Ovary (tissue), 9 donors: Measurements from ENCODE around the gene F2RL2. TPM values are rescaled to one million over a fixed set of nuclear protein-coding genes. Genes with fewer than 3 reads are reported as not detected.

ENCODE experiments used
- DNase-seq, 5 donors: peaks; one replicate each; pipeline ENCODE4 v3.0.0-alpha.2; 2019 to 2020
- H3K27ac ChIP-seq, 2 donors: fragments of 200-600 bp; one replicate each; pipeline versions ENCODE4 v1.5.1 to v1.8.0; 2019 to 2022
- H3K27me3 ChIP-seq: fragments of 200-600 bp; one replicate; pipeline ENCODE4 v1.8.0; 2022
- H3K36me3 ChIP-seq: fragments of 200-600 bp; sonication (generic); one replicate; pipeline ENCODE4 v1.5.1; 2019
- H3K4me1 ChIP-seq: one replicate; pipeline ENCODE4 v1.8.1; 2013; ENCODE audit warnings: mild to moderate bottlenecking, moderate library complexity; ENCODE audit not compliant: insufficient read depth
- H3K4me3 ChIP-seq: fragments of 200-600 bp; sonication (generic); one replicate; pipeline ENCODE4 v1.5.1; 2017
- H3K9me3 ChIP-seq, 2 donors: fragments of 200-600 bp in 1 of 2; sonication (generic) in 1 of 2; one replicate each; pipeline versions ENCODE4 v1.5.1 to v1.8.1; 2013 to 2019; ENCODE audit warnings: mild to moderate bottlenecking in 1 of 2, moderate library complexity in 1 of 2
- EP300 ChIP-seq: sonication (generic); formaldehyde crosslinking; IDR thresholded peaks from one replicate; pipeline ENCODE4 v1.6.1; 2017; ENCODE audit warnings: antibody characterized with exemption
- POLR2A ChIP-seq: fragments of 450-650 bp; IDR thresholded peaks from one replicate; pipeline ENCODE4 v1.6.1; 2017; ENCODE audit warnings: antibody characterized with exemption, mild to moderate bottlenecking, moderate library complexity
- WGBS, 3 donors: extraction: QIAGEN DNeasy Blood & Tissue Kit in 1 of 3; methylation state at CpG; one replicate each; pipeline versions ENCODE4 v1.1.5 to v1.1.7; 2013 to 2017; 5-methylcytosine and 5-hydroxymethylcytosine counted together
- intact Hi-C, 4 donors: fragments of 100-400 bp; cut with DNase I; formaldehyde crosslinking; loops; one replicate each; pipeline versions ENCODE4 v1.11.0 to v1.15.1; 2022 to 2023
- polyA plus RNA-seq, 2 donors: library from polyadenylated mRNA; stranded (reverse); fragments of 200-250 nt in 1 of 2; fragments of 350-450 nt in 1 of 2; fragmentation: Illumina TruSeq in 1 of 2; extraction: RNeasy Lipid Tissue Mini Kit (QIAGEN cat#74804) in 1 of 2; gene quantifications; one replicate each; pipeline ENCODE4 v1.2.3, GENCODE V29; 2013 to 2014
- total RNA-seq, 7 donors: library from RNA; depleted of rRNA in 2 of 7; stranded (reverse); fragments of >200 nt in 2 of 7; fragmentation: NEBNext Ultra II Directional in 3 of 7; extraction: Animal tissue kit (Norgen Biotek cat#: 25700) in 3 of 7; gene quantifications; one replicate each; pipeline versions ENCODE4 v1.1.0 to v1.2.4, GENCODE V29; 2016 to 2023
- TF ChIP-seq, protein P1 (sequence below), 3 donors: fragments of 450-650 bp in 2 of 3; fragments of 200-600 bp in 1 of 3; IDR thresholded peaks; one replicate each; pipeline versions ENCODE4 v1.5.1 to v1.8.0; 2016 to 2022; ENCODE audit warnings: antibody characterized with exemption in 3 of 3, mild to moderate bottlenecking in 1 of 3
- donor health status: DM: no; HTN: no; CAD: no; lungs with moderate emphysema.
- donor health status: DM: no; HTN: no; CAD: no.
- donor health status: Bipolar disorder and iron deficiency.
- donor health status: DM: yes; HTN: yes; CAD: no.
- donor health status: DM: no; HTN: no; CAD: no.
- donor health status: DM: yes; HTN: yes; CAD: no.

Gene F2RL2
- total and polyA plus RNA-seq, 9 donors = 0.06 to 0.97 (median 0.15) TPM; not detected in 4

DNA sequence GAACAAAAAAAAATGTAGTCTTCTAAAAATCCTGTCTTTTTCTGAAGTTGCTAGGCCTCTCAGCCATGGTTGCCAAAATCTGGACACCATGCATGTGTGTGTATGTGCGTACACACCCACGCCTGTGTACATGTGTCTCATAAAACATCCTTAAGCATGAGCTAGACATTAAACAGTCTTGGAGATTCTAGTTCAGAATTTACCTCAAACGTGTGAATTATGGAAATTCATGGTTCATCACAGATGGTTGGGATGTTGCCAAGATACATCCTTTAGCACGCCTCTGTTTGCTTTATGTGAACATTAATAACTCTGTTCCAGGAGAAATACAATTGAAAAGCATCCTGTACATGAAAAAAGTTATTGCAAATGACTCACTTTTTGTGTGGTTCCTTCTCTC lies 53.0 kb downstream of the F2RL2 start:
- no peak for TF ChIP-seq POLR2A
- TF ChIP-seq, protein P1, sequence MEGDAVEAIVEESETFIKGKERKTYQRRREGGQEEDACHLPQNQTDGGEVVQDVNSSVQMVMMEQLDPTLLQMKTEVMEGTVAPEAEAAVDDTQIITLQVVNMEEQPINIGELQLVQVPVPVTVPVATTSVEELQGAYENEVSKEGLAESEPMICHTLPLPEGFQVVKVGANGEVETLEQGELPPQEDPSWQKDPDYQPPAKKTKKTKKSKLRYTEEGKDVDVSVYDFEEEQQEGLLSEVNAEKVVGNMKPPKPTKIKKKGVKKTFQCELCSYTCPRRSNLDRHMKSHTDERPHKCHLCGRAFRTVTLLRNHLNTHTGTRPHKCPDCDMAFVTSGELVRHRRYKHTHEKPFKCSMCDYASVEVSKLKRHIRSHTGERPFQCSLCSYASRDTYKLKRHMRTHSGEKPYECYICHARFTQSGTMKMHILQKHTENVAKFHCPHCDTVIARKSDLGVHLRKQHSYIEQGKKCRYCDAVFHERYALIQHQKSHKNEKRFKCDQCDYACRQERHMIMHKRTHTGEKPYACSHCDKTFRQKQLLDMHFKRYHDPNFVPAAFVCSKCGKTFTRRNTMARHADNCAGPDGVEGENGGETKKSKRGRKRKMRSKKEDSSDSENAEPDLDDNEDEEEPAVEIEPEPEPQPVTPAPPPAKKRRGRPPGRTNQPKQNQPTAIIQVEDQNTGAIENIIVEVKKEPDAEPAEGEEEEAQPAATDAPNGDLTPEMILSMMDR (IDR thresholded peaks at IDR 0.05) = no peak
- TF ChIP-seq EP300 = no peak
- DNase-seq = no peak
- Histone ChIP-seq H3K27ac (no peak overlapping the region), H3K36me3 (no peaks in the 10 kb centered on the region), H3K4me3 (no peak overlapping the region), H3K4me1 (no peaks in the 10 kb centered on the region), H3K9me3 (no peaks in the 10 kb centered on the region), H3K27me3 (no peaks in the 10 kb centered on the region)
- WGBS, 3 donors = 76 to 85% (median 84%) methylated on average over 4 of the region's 4 CpGs
- intact Hi-C loops = no loop called here

Other genes starting within 250 kb of the F2RL2 start
- gene IQGAP2, start 220.1 kb downstream of the F2RL2 start, total RNA-seq = 10 to 100 TPM in 6 of 7 donors, 1 to 10 TPM in 1; 9.3 to 27.6 (median 16.3) TPM
- gene IQGAP2, start 220.1 kb downstream of the F2RL2 start, polyA plus RNA-seq = 10 to 100 TPM in 1 of 2 donors, 1 to 10 TPM in 1; 8.6 to 13.9 TPM
- 1 to 10 TPM; 1.7 to 7.0 (median 4.3) TPM for gene F2R, start 92.7 kb upstream of the F2RL2 start, total RNA-seq
- gene F2R, start 92.7 kb upstream of the F2RL2 start, polyA plus RNA-seq = 10 to 100 TPM in 1 of 2 donors, 1 to 10 TPM in 1; 6.6 to 28.5 TPM
- gene F2RL1, start 195.6 kb upstream of the F2RL2 start, total RNA-seq = 10 to 100 TPM in 1 of 7 donors, 1 to 10 TPM in 3, under 1 TPM in 3; 0.10 to 12.3 (median 1.1) TPM
- gene F2RL1, start 195.6 kb upstream of the F2RL2 start, polyA plus RNA-seq = 1 to 10 TPM in 1 of 2 donors, under 1 TPM in 1; 0.88 to 1.8 TPM
- gene S100Z, start 226.6 kb upstream of the F2RL2 start, total RNA-seq = 1 to 10 TPM in 1 of 7 donors, under 1 TPM in 1, not detected in 5; 0.23 to 1.2 TPM
- gene S100Z, start 226.6 kb upstream of the F2RL2 start, polyA plus RNA-seq = under 1 TPM; 0.08 to 0.22 TPM